G401 (cell line): ENCODE data around the gene SECTM1. TPM values are rescaled to one million over a fixed set of nuclear protein-coding genes. Genes with fewer than 3 reads are reported as not detected.

ENCODE experiments used
- DNase-seq: peaks from one replicate; pipeline ENCODE4 v3.0.0-alpha.2; 2015; ENCODE audit warnings: low spot score
- in situ Hi-C: cut with HindIII; loops from 2 replicates; pipeline ENCODE4 v1.10.0; 2016; ENCODE audit warnings: low sequenced_read_pairs, mixed read lengths
- total RNA-seq: library from RNA; depleted of rRNA; stranded (reverse); fragments of >200 nt; shearing (Covaris generic); gene quantifications from 2 replicates; pipeline ENCODE4 v1.2.3, GENCODE V29; 2014

SECTM1 gene
- total RNA-seq, 1 experiment from 2014 or later = 3.1 TPM

DNA sequence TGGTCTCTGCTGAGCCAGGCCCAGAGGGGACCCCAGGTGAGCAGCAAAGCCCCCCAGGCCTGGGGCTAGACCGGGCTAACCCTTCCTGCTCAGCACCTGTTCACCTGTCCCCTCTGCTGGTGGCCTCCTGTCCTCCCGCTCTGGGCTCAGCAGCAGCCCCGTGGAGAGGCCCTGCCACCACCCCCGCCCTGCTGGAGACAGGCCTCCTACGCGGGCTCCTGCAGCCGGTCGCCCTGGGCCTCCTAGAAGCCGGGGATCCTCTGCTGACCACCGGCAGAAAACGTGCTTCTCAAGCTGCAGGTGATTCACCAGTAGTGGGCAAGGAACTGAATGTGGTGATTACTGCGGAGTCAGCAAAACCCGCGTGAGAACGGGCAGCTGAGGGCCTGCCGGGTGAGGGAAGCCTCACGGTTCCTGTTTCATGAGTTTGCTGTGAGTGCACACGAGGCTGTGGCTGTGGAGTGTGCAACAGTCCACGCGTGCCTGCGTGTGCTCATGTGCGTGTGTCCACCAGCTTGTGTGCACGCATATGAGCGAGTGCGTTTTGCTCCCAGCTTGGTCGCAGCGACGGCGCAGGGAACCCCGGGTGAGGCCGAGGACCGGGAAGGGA, 792 bp downstream of the SECTM1 start:
- no peak for DNase-seq

DNA sequence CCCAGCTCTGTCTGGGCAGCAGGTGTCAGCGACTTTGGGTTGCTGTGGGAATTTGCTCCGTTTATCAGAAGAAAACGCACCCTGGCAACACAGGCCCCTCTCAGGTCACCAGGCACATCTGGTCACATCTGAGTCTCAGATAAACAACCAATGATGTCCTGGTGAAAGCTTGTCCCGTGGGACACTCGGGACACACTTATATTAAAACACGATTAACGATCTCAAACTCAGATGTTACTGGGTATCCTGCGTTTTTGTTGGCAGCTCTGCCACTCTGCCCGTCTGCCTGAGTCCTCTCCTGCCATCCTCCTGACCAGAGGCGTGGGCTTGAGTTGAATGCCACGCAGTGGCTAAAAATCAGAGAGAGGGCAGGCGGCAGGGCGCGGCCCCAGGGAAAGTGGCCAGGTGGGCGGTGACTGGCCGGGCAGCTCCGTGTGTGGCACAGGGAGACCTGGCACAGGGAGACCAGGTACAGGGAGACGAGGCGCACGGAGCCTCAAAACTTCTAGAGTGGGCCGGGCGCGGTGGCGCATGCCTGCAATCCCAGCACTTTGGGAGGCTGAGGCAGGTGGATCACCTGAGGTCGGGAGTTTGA, 2.1 kb downstream of the SECTM1 start:
- in situ Hi-C loops = no loop called here
- DNase-seq = no peak

More for the DNA sequence above, 792 bp downstream of the SECTM1 start:
- in situ Hi-C loops = no loop called here

DNA sequence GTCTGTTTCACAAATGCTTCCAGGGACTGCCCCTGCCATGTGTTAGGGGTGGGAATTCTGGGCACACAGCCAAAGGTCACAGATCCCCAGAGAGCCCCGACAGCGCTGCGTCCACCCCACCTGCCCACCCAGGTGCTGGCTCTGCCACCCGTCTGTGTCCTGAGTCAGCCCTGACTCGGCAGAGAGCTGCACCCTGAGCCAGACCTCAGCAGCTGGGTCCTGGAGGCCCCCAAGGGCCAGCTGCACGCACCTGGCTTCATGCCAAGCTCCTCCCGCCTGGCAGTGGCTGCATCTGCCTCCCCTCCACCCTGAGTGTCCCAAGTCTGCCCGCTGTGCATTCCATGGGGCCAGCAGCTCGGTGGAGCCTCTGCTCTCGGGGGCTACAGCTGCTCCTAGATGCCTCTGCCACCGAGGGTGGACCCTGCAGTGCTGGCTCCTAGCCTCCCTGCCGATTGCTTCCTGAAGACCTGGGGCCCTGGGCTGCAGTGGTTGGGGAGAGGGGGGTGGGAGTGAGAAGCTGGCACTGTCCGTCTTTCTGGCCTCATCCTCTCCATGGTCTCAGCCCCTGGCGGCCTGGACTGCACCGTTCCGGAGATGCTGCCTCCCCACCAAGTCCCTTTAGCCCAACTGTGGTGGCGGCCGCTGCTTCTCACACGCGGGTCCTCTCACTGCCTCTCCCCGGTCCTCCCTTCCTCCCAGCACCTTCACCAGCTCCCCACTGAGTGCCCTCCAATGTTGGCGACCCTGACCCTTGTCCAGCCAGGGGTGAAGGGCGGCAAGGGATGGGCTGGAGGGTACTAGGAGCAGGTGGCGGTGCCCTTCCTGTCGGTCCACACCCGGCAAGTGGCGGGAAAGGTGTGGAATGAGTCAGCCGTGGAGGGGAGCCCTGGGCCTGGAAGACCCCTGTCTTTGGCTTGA, 3.0 kb downstream of the SECTM1 start:
- DNase-seq = no peak
- in situ Hi-C loops = no loop called here

DNA sequence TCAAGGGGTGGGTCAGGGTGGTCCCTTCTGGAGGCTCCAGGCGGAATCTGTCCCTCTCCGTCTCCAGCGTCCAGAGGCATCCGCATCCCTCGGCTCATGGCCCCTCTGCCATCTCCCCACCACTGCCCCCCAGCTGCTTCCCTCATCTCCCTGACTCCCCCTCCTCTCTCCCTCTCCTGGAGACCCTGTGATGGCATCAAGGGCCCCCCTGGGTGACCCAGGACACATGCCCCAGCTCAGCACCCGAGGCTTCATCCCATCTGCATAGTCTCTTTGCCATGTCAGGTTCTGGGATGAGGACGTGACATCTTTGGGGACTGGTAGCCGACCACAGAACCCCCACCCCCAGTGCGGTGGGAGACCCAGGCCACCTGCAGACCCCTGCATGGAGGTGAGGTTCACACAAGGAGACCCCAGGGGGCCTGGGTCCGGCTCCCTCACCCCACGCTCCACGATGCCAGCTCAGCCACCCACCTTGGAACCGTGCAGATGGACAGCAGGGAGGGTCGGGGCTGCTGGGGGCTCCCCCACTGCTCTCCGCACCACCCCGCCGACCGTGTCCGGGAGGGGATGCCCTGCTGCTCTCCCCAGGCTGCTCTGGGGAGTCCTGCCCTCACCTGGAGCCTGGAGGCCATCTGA, 3.8 kb downstream of the SECTM1 start:
- no peak for DNase-seq
- in situ Hi-C loops = no loop called here

DNA sequence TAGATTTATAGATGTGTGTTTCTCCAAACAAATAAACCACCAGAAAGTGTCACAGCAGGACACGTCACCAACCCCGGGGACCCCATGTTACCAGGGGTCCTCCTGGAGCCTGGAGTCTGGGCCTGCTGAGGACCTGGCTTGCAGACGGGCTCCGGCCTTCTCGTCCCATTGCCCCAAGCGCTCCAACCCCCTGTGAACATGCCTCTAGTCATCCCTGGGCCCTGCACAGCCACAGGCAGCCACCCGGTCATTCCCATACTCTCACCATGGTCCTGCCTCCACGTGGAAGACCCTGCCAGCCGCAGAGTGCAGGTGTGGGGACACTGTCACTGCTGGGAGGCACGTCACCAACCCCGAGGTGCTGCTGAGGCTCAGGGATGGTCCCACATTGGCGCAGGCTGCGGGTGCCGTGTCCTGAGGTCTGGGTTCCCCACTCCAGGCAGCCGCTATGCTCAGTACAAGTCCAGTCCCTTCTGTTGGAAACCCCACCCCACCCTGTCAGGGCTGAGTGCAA, 4.5 kb downstream of the SECTM1 start:
- DNase-seq = no peak
- in situ Hi-C loops = no loop called here

DNA sequence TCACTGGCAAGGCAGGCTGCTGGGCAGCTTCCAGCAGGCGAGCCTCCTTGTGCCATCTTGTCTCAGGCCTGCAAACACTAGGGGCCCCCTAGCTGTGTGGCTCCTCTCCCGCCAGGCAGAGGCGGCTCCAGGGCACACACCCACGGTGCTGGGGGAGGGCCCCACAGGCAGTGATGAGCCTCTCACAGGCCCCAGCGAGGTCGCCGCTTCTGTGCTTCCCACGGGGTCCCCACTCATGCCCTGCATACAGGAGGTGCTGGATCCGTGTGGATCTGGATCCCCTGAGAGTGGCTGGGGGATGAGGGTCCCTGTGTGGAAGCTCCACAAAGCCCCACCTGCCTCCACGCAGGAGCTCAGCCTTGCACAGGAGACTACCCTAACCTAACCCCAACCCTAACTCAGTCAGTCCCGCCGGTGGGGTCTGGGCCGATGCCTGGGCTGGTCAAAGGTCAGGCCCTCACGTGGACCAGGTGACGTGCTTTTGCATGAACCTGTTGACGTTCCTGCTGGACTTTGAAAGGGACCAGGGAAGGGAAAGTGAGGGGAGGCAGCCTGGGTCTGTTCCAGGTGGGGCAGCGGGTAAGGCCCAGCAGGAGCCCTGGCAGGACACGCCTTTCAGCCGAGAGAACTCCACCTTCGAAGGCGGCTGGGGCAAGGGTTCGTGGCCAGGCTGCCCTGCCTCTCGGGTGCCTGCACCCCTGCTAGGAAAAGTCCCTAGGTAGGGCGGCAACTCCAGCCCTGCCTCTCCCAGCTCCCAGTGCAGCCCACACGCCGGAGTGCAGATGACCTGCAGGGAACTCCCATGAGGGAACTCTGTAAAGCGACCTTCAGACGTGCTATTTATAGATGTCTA, 5.2 kb downstream of the SECTM1 start:
- in situ Hi-C loops = no loop called here

DNA sequence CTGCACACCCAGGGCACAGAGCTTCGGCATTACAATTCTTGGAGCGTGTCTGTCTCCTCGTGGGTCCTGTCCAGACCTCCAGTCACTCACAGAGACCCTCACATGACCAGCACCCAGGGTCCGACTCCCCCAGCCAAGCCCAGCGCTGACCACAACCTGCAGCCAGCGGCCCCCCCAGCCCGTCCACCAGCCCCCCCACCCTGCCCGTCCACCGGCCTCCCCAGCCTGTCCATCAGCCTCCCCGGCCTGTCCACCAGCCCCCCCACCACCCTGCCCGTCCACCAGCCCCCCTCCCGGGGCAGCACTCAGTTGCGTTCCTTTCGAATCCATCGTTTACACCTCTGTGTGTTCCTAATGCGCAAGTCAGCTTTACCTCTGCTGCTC, 5.8 kb downstream of the SECTM1 start:
- in situ Hi-C loops = no loop called here
- no peak for DNase-seq

More for the DNA sequence above, 5.2 kb downstream of the SECTM1 start:
- no peak for DNase-seq

DNA sequence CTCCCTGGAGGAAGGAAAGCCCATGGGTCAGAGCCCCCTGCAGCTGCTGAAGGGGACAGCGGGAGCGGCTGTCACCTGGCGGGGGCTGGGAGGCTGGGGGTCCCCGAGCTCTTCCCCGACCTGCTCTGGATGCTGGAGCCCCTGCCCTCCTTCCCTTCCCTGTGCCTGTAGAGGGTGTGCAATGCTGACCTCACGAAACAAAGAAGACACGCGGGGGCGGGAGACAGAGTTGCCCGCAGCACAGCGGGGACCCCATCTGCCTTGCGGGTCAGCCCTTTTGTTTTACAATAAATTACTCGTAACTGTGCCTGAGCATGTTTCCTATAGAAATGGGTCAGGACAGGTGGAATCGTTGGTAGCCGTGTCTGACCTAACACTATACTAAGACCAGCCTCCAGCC, 6.3 kb downstream of the SECTM1 start:
- DNase-seq = no peak
- in situ Hi-C loops = no loop called here

DNA sequence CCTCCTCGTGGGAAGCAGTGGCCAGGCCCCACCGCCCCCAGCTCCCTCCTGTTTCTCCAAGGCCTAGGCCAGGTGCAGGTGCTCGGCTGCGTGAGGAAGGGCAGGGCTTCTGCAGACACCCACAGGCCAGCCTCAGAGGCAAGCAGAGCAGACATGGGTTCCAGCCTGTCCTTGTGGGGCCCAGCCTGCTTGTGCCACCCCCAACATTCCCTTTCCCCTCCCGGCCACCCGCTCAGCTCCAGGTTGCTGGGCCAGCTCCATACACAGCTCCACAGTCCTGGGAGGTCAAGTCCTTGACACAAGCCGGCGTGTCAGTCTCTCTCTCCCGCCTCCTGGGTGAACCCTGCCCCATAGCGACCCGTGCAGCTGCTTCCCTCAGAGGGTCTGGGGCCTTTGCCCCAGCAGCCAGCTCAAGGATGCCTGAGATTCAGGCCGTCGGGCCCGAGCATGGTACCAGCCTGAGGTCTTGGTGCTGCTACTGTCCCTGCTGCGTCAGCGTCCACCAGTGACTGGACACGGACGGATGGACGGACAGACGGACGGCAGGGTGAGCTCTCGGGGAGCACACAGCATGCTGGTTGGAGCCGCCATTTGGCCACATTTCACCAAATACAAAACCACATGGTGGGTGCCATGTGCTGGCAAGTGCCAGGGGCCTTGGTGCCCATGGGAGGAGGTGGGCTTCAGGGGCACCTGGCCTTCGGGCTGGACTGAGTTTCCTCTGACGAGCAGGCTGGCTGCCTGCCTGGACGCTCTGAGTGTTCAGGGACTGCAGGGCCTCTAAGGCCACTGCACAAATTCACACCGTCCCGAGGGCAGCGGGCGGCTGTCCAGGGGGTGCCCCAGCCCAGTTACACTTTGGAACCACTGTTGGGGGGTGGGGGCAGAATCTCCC, 8.0 kb downstream of the SECTM1 start:
- in situ Hi-C loops = no loop called here
- DNase-seq = no peak

DNA sequence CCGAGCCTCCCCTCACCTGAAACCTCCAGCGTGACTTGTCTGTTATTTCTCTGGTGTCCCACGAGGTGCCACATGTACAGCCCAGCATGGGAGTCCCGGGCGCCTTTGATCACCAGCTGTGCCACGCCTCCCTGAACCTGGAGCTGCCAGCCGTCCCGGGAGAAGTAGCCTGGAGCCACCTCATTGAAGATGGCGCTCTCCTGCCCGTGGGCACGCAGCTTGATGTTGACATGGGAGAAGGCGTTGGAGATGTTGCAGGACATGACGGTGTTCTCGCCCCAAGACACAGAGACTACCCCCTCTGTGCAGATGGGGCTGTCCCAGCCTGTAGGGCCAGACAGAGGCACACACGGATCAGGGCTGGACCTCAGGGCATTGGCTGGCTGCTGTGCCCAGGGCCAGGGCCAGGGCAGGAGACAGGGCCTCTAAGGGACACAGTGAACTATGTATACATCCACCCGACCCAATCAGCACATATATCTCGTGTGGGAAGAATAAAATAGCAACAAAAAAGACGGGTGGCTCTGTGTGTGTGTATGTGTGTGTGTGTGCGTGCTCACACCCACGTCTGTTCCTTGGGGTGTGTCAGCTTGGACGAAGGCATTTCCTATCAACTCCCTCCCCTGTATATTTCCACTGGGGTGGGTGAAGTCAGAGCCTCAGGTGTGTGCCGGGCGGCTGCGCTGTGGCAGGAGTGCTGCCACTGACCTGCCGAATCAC, 8.8 kb downstream of the SECTM1 start:
- no peak for DNase-seq
- in situ Hi-C loops = no loop called here

DNA sequence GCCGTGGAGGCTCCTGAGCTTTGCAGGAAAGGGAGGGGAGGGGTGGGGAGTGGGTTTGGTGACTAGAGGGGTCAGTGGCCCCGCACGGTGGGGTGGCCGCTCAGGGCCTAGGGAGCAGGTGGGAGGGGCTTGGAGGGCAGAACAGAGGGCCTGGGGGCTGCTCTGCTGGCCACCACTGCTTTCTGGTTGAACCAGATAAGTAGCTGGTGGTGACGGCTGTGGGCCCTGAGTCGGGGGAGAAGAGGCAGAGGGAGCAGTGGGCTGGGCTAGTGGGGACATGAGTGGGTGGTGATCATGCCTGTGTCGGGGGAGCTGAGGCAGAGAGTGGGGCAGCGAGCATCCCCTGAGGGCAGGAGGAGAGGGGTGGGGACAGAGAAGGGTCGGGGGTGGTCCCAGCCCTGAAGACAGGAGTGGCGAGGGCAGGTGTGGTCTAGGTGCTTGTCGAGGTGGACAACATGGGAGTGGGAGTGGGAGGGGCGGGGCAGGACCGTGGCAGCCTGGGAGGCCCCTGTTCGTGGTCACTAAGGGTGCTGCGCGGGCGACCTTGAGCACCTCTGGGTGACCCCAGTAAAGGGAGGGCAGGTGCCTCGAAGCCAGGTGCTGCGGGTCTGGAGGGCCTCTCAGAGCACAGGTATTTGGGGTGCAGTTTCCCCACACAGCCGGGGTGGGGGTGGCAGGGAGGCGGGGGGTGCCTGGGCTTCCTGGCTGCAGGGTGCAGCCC, 9.9 kb downstream of the SECTM1 start:
- no peak for DNase-seq
- in situ Hi-C loops = no loop called here

DNA sequence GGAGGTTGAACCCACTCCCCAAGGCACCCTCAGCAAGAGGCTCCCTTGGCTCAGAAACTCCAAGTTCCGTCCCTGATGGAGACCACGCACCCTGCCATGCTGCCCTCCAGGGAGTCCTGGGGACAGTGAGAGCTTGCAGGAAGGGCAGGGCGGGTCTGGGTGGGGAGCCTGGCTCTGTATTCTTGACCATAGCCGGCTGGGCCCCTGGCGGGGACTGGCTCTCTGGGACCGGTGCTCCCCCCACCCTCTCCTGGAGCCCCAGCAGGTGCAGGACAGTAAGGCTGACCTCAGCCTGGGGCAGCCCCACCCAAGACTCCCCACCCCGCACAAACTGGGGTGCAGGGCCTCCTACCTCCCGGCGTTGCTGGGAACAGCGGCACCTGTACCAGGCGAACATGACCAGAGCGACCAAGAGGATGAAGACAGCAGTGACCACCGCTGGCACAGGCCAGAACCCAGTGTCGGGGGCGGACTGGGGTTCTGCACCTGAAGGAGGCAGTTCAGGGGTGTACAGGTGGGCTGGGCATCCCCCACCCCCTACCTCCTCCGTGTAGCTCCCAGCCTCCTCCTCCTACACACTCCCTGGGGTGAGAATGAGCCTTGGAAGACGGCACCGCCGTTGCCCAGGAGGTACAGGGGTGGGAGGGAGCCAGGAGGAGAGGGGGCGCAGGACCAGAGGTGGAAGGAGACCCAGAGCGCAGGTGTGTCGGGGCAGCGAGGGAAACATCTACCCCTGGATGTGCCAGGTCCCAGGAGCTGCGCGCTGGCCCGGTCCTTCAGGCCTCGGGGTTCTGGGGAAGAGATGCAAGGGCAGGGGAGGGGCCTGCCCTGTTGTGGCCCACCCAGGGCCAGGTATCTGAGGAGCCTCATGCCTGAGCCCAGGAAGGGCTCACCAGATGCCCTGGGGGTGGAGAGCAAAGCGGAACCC, 10.8 kb downstream of the SECTM1 start:
- no peak for DNase-seq

DNA sequence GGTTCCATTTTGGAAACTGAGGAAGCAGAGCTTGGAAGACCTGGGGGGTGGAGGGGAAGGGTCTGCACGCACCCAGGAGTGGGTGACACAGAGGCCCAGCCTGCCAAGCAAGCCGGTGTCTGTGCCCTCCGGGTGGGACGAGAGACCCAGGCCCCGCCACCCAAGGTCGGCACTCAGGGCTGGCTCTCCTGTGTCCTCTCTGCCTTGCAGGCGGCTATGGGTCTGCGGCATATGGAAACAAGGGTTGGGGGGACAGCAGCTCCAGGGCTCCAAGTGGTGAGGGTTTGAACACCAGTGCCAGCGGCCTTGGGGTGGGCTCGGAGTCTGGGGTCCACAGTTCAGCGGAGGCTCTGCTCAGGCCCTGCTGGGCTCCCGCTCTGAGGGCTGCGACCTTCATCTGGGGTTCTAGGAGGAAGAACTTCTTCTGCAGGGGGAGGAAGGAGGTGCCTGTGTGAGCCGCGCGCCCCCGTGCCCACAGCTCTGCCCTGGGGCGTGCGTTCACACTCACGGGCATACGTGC, 11.6 kb downstream of the SECTM1 start:
- no peak for DNase-seq
- in situ Hi-C loops = no loop called here

More for the DNA sequence above, 10.8 kb downstream of the SECTM1 start:
- in situ Hi-C loops = no loop called here

DNA sequence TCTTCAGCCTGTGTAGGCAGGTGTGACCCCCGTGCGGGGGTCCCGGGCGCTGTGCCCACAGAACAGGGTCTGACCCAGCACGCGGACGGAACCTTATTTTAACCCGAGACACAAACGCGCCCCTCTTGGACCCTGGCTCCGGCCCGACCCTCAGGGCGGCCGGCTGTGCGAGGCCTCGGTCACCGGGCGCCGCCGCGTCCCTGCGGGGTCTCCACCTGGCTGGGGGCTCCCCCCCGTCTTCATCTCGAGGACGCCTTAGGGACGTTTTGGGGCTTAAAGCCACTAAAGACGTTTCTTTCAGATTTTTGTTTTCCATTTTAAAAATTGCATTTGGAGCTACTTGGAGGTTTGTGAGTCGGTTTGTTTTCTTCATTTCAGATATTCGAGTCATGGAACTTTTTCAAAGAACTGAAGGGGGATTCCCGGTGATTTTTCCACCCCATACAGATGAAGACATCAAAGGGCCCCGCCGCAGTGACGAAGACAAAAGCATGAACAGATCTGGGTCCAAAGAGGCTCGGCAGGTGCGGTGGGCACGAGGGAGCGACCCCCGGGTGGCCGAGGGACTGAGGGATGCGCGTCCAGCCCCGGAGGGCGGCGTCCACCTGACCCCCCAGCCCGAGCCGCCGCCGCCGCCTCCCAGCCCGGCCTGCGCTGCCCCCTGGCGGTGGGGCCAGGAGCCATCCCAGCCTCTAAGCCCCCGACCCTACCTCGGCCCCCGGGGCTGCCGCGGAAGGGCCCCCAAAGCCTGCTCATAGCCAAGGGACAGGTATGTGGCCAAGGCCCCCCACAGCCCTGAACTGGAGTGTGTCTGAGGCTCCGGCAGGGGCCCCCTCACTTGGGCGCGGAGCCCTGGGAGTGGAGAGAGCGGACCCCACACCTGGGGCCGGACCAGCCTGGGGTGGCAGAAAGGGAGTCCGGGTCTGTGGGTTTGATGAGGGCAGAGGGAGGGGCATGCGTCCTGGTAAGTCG, 12.3 kb downstream of the SECTM1 start:
- DNase-seq = no peak
- in situ Hi-C loops = no loop called here
